ENCODE results near the gene IGSF21.

The IGSF21 gene

GRCh38 chr1:18107369-18108298 is at the start of gene IGSF21:
Gene IGSF21, plus strand, starts transcription at chr1:18107798. Its CDS starts 331 bp downstream, at chr1:18108129.
- no peak within 1 kb of the TSS for H3K4me3 ChIP-seq (replicated peaks; ENCODE audit: low read depth, low read length)
- TF ChIP-seq, protein P1, sequence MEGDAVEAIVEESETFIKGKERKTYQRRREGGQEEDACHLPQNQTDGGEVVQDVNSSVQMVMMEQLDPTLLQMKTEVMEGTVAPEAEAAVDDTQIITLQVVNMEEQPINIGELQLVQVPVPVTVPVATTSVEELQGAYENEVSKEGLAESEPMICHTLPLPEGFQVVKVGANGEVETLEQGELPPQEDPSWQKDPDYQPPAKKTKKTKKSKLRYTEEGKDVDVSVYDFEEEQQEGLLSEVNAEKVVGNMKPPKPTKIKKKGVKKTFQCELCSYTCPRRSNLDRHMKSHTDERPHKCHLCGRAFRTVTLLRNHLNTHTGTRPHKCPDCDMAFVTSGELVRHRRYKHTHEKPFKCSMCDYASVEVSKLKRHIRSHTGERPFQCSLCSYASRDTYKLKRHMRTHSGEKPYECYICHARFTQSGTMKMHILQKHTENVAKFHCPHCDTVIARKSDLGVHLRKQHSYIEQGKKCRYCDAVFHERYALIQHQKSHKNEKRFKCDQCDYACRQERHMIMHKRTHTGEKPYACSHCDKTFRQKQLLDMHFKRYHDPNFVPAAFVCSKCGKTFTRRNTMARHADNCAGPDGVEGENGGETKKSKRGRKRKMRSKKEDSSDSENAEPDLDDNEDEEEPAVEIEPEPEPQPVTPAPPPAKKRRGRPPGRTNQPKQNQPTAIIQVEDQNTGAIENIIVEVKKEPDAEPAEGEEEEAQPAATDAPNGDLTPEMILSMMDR (IDR thresholded peaks at IDR 0.05; ENCODE audit: low read depth, low read length, missing control alignments), result no peak
- DNase-seq (ENCODE audit: extremely low read depth, low read depth), result no peak

DNA sequence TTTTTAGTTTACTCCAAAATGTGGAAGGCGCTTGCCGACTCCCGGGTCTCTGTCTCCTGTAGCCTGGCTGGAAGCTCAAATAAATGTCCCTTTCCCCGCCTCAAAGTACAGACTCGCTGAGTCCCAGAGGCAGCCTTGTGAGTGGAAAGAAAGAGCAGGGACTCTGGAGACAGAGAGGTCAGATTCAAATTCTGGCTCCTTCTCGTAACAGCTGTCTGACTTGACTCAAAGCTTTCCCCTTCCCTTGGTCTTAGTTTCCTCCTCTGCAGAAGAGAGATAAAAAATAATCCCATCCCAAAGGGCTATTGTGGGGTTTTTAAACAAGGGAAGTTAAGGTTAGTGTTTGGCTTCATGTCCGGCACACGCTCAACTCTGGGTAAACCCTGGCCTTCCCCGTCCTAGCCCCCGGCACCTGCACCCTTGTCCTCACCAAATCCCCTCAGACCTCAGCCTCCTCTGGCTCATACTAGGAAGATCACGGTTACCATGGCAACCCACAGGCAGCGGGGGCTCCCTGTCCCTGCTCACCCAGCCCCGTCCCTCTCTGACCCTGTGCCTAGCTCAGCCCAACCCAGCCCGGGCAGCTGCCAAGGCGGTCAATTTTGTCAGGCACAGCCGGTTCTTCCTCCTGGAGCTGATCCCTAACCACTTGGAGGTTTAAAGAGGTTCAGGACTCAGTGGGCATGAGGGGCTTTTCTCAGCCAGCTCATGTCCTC is 49.2 kb upstream of the IGSF21 start:
- H3K4me3 ChIP-seq (replicated peaks; ENCODE audit: low read depth, low read length), result no peak overlapping the region
- TF ChIP-seq, protein P1 (IDR thresholded peaks at IDR 0.05; ENCODE audit: low read depth, low read length, missing control alignments), result no peak
- DNase-seq (ENCODE audit: extremely low read depth, low read depth), result no peak

- H3K4me3 ChIP-seq (replicated peaks; ENCODE audit: low read depth, low read length), result no peak overlapping the region
- TF ChIP-seq, protein P1 (IDR thresholded peaks at IDR 0.05; ENCODE audit: low read depth, low read length, missing control alignments), result no peak
- no peak for DNase-seq (ENCODE audit: extremely low read depth, low read depth)
Measured at GRCh38 chr1:18058981-18059605, 48.5 kb upstream of the IGSF21 start.

- DNase-seq (ENCODE audit: extremely low read depth, low read depth), result no peak
- no peak overlapping the region for H3K4me3 ChIP-seq (replicated peaks; ENCODE audit: low read depth, low read length)
Measured at GRCh38 chr1:18060366-18060765, 47.2 kb upstream of the IGSF21 start.

GRCh38 chr1:18062185-18062584 is 45.4 kb upstream of the IGSF21 start:
- H3K4me3 ChIP-seq (replicated peaks; ENCODE audit: low read depth, low read length), result no peak overlapping the region
- DNase-seq (ENCODE audit: extremely low read depth, low read depth), result no peak
- TF ChIP-seq, protein P1 (IDR thresholded peaks at IDR 0.05; ENCODE audit: low read depth, low read length, missing control alignments), result no peak

More at GRCh38 chr1:18060366-18060765, 47.2 kb upstream of the IGSF21 start:
- TF ChIP-seq, protein P1 (IDR thresholded peaks at IDR 0.05; ENCODE audit: low read depth, low read length, missing control alignments), result no peak

DNA sequence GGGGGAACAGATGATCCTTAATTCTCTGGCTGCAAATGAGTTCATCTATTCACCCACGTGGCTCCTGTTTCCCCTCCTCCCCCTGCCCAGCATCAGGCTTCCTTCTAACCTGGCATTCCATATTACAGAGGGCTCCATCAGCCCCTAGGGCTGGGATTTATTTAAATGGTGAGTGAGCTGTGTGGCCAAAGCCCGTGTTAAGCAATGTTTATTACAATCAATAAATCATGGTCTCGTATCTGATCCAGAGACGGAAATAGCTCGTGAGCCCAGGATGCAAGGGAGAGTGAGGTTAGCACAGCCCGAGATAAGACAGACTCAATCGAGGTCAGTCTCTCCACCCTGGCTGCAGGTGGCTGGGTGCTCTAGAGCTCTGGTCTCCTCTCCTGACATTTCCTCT is 43.1 kb upstream of the IGSF21 start:
- DNase-seq (ENCODE audit: extremely low read depth, low read depth), result no peak
- H3K4me3 ChIP-seq (replicated peaks; ENCODE audit: low read depth, low read length), result no peak overlapping the region
- TF ChIP-seq, protein P1 (IDR thresholded peaks at IDR 0.05; ENCODE audit: low read depth, low read length, missing control alignments), result no peak

Measured in HFF-Myc (cell line).